ENCODE measurements around the gene TGIF1. TPM values are rescaled to one million over a fixed set of nuclear protein-coding genes. Genes with fewer than 3 reads are reported as not detected.

Gene TGIF1
- total and polyA plus RNA-seq, 9 of the 15 experiments (the other 6 are each of a cell fraction or from before 2014, with no cell fraction given) = 16.1 to 77.7 (median 44.6) TPM

GRCh38 chr18:3451183-3451988, 1.4 kb downstream of the TGIF1 start (continued):
- TF ChIP-seq ZNF143 (CRISPR knock-in tag; IDR thresholded peaks at IDR 0.05) = no peak
- no peak for TF ChIP-seq ZBTB8A (IDR thresholded peaks at IDR 0.05; ENCODE audit: partially characterized antibody)
- TF ChIP-seq MTA3 (IDR thresholded peaks at IDR 0.05; ENCODE audit: borderline replicate concordance) = no peak
- no peak for TF ChIP-seq SNAPC5 (CRISPR knock-in tag; IDR thresholded peaks at IDR 0.05)
- peak; percentile 76; the same call in 1 of the 2 replicates for TF ChIP-seq POLR2AphosphoS2 (IDR thresholded peaks at IDR 0.05; ENCODE audit: low read length)
- TF ChIP-seq NELFE (IDR thresholded peaks at IDR 0.05; ENCODE audit: insufficient read depth, insufficient read length) = no peak
- TF ChIP-seq ARID3A (IDR thresholded peaks at IDR 0.05; ENCODE audit: borderline replicate concordance, low read depth, low read length) = no peak
- peak; percentile 47 for TF ChIP-seq FIP1L1 (IDR thresholded peaks at IDR 0.05; ENCODE audit: low read depth, low read length, poor library complexity, severe bottlenecking)
- no peak for TF ChIP-seq ZNF217 (CRISPR knock-in tag; IDR thresholded peaks at IDR 0.05)
- TF ChIP-seq PRPF4 (IDR thresholded peaks at IDR 0.05; ENCODE audit: insufficient read depth, low read depth, low read length, poor library complexity, severe bottlenecking) = no peak
- TF ChIP-seq ZNF395 (CRISPR knock-in tag; IDR thresholded peaks at IDR 0.05) = no peak
- TF ChIP-seq ESRRA (IDR thresholded peaks at IDR 0.05; ENCODE audit: borderline replicate concordance, low read depth) = no peak
- no peak for TF ChIP-seq PCBP2 (IDR thresholded peaks at IDR 0.05; ENCODE audit: low read depth, low read length, poor library complexity, severe bottlenecking)
- no peak for TF ChIP-seq FOXM1 (IDR thresholded peaks at IDR 0.05; ENCODE audit: low read depth)
- peak; percentile 33; the same call in 1 of the 2 replicates for TF ChIP-seq FOXM1 (CRISPR knock-in tag; IDR thresholded peaks at IDR 0.05; ENCODE audit: low read depth)
- no peak for TF ChIP-seq HEY1 (CRISPR knock-in tag; IDR thresholded peaks at IDR 0.05; ENCODE audit: borderline replicate concordance)
- no peak for TF ChIP-seq NKRF (IDR thresholded peaks at IDR 0.05; ENCODE audit: borderline replicate concordance)
- no peak for TF ChIP-seq ZNF740 (CRISPR knock-in tag; IDR thresholded peaks at IDR 0.05)
- TF ChIP-seq ZNF740 (tag; IDR thresholded peaks at IDR 0.05) = peak in 1 of 2 experiments; percentile 38; a peak in 1 of 4 replicates

Data from K562 (cell line).